ENCODE results near the gene CMTM1.
"Not testable (repeated sequence)": the region's sequence is repeated elsewhere in the genome, so short reads cannot be mapped to it uniquely, and the experiment has no call there.

The CMTM1 gene

GRCh38 chr16:66603537-66604375 lies 37.5 kb downstream of the CMTM1 start:
- Histone ChIP-seq H3K9ac (ENCODE audit: low read depth in 1 of 2, low read length in 2 of 2) (peak overlapping the region; percentile 43 to 72), H3K4me1 (ENCODE audit: control insufficient read depth in 2 of 2, insufficient read depth in 2 of 2, low read length in 2 of 2) (peaks cover 6 to 8% of the 10 kb centered on the region in 2 donors), H3K27ac (ENCODE audit: low read depth in 2 of 2, low read length in 2 of 2) (peak overlapping the region; percentile 37 to 67), H3K9me3 (ENCODE audit: control insufficient read depth in 2 of 2, low read length in 2 of 2) (no peaks in the 10 kb centered on the region), H3K4me3 (ENCODE audit: low read length in 2 of 2) (peak overlapping the region; percentile 71 to 75), H3K27me3 (ENCODE audit: control insufficient read depth in 2 of 2, insufficient read depth in 2 of 2, low read length in 2 of 2) (peaks cover 3 to 6% of the 10 kb centered on the region in 2 donors), H3K36me3 (ENCODE audit: control insufficient read depth in 2 of 2, insufficient read depth in 2 of 2, low read length in 2 of 2) (peaks cover 0 to 4% of the 10 kb centered on the region in 2 donors)

GRCh38 chr16:66604376-66605176 lies 38.3 kb downstream of the CMTM1 start, which contains the start of gene CMTM3:
CMTM3 (plus strand) TSS chr16:66604704; CDS start chr16:66604806, 102 bp downstream.
- Histone ChIP-seq H3K4me1 (ENCODE audit: control insufficient read depth in 2 of 2, insufficient read depth in 2 of 2, low read length in 2 of 2) (peaks cover 6 to 11% of the 10 kb centered on the region in 2 donors), H3K27ac (ENCODE audit: low read depth in 2 of 2, low read length in 2 of 2) (peak within 1 kb of the TSS; percentile 47 to 67), H3K9me3 (ENCODE audit: control insufficient read depth in 2 of 2, low read length in 2 of 2) (no peaks in the 10 kb centered on the region), H3K36me3 (ENCODE audit: control insufficient read depth in 2 of 2, insufficient read depth in 2 of 2, low read length in 2 of 2) (peaks cover 4 to 10% of the 10 kb centered on the region in 2 donors), H3K9ac (ENCODE audit: low read depth in 1 of 2, low read length in 2 of 2) (peak within 1 kb of the TSS; percentile 64 to 72), H3K4me3 (ENCODE audit: low read length in 2 of 2) (peak within 1 kb of the TSS; percentile 71 to 75), H3K27me3 (ENCODE audit: control insufficient read depth in 2 of 2, insufficient read depth in 2 of 2, low read length in 2 of 2) (peaks cover 3 to 6% of the 10 kb centered on the region in 2 donors)

DNA sequence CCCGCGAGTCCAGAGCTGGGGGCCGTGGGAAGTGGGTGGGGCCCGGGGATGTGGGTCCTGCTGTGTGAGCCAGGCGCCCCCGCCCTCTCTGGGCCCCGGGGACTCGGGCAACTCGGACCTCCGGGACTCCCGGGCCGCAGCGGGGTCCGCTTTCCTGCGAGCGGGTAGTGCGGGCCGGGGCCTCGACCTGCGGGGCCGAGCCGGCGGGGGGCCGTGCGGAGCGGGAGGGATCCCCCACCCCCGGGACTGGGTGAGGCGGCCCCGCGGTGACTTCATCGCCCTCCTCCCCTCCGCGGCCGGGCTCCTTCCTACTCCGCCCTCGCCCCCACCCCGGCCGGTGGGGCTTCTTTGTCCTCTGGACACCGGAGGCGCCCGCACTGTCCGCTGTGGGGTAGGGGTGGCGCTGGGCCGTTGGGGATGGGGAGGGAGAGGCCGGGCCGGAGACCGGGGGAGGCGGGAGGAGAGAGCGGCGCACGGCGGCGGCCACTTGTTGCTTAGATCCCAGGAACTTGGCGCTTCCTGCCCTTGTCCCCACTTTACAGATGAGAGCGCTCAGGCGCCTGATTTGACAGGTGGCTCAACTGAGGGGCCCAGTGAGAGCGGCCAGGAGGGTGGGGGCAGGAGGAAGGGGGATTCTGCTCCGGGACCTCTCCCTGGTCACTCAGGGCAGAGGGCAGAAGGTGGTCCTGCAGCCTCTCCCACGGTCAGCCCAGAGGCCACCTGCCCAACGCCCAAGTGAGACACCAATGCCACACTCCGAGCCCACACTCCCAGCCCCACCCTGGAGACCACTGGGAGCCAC lies 39.1 kb downstream of the CMTM1 start:
- H3K9me3 ChIP-seq (ENCODE audit: control insufficient read depth in 2 of 2, low read length in 2 of 2), result no peaks in the 10 kb centered on the region
- H3K27ac ChIP-seq (ENCODE audit: low read depth in 2 of 2, low read length in 2 of 2), result peak overlapping the region; percentile 47 to 67
- peak overlapping the region in 1 of 2 donors; percentile 64 for H3K9ac ChIP-seq (ENCODE audit: low read depth in 1 of 2, low read length in 2 of 2)
- H3K4me3 ChIP-seq (ENCODE audit: low read length in 2 of 2), result peak overlapping the region; percentile 45 to 50
- H3K27me3 ChIP-seq (ENCODE audit: control insufficient read depth in 2 of 2, insufficient read depth in 2 of 2, low read length in 2 of 2), result peaks cover 3 to 6% of the 10 kb centered on the region in 2 donors
- peaks cover 8 to 18% of the 10 kb centered on the region in 2 donors for H3K36me3 ChIP-seq (ENCODE audit: control insufficient read depth in 2 of 2, insufficient read depth in 2 of 2, low read length in 2 of 2)
- H3K4me1 ChIP-seq (ENCODE audit: control insufficient read depth in 2 of 2, insufficient read depth in 2 of 2, low read length in 2 of 2), result peaks cover 6 to 11% of the 10 kb centered on the region in 2 donors

DNA sequence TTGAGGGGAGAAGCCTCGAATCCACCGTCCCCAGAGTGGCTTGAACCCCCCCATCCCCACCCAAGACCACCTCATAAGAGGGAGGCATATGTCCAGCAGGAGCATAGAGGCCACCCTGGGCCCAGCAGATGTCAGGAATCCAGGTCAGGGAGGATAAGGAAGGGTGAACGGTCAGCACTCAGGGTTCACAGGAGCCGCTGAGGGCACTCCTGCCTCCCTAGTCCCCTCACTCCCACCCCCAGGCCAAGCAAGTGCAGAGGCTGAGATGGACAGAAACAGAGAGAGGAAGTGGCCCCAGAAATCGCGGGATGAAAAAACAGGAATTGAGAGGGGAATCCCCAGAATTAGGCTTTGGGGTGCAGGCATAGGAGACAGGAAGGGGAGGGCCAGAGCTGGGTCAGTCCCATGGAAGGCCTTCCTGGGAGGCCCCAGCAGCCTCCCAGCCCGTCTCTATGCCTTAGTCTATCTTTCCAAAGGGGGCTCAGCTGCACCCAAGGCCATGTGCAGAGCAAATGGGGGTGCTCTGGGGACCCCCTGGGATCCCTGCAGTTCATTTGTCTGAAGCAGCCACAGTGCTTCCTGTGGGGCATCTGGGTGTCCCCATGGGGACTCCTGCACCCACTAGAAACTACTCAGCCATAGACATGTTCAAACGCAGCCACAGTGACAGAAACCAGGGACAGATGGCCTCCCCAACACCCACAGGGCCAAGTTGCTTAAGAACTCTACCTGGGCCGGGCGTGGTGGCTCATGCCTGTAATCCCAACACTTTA lies 39.9 kb downstream of the CMTM1 start:
- Histone ChIP-seq H3K4me3 (ENCODE audit: low read length in 2 of 2) (peak overlapping the region; percentile 45 to 50), H3K36me3 (ENCODE audit: control insufficient read depth in 2 of 2, insufficient read depth in 2 of 2, low read length in 2 of 2) (peaks cover 10 to 23% of the 10 kb centered on the region in 2 donors), H3K9ac (ENCODE audit: low read depth in 1 of 2, low read length in 2 of 2) (peak overlapping the region in 1 of 2 donors; percentile 64), H3K4me1 (ENCODE audit: control insufficient read depth in 2 of 2, insufficient read depth in 2 of 2, low read length in 2 of 2) (peaks cover 6 to 11% of the 10 kb centered on the region in 2 donors), H3K27me3 (ENCODE audit: control insufficient read depth in 2 of 2, insufficient read depth in 2 of 2, low read length in 2 of 2) (peaks cover 3 to 6% of the 10 kb centered on the region in 2 donors), H3K27ac (ENCODE audit: low read depth in 2 of 2, low read length in 2 of 2) (peak overlapping the region; percentile 47 to 67), H3K9me3 (ENCODE audit: control insufficient read depth in 2 of 2, low read length in 2 of 2) (no peaks in the 10 kb centered on the region)

- Histone ChIP-seq H3K9me3 (ENCODE audit: control insufficient read depth in 2 of 2, low read length in 2 of 2) (no peaks in the 10 kb centered on the region), H3K4me1 (ENCODE audit: control insufficient read depth in 2 of 2, insufficient read depth in 2 of 2, low read length in 2 of 2) (peaks cover 6 to 11% of the 10 kb centered on the region in 2 donors), H3K27ac (ENCODE audit: low read depth in 2 of 2, low read length in 2 of 2) (no peak overlapping the region), H3K9ac (ENCODE audit: low read depth in 1 of 2, low read length in 2 of 2) (no peak overlapping the region), H3K27me3 (ENCODE audit: control insufficient read depth in 2 of 2, insufficient read depth in 2 of 2, low read length in 2 of 2) (peaks cover 3 to 6% of the 10 kb centered on the region in 2 donors), H3K4me3 (ENCODE audit: low read length in 2 of 2) (no peak overlapping the region), H3K36me3 (ENCODE audit: control insufficient read depth in 2 of 2, insufficient read depth in 2 of 2, low read length in 2 of 2) (peaks cover 18 to 35% of the 10 kb centered on the region in 2 donors)
Measured at GRCh38 chr16:66608241-66609138, 42.3 kb downstream of the CMTM1 start.

GRCh38 chr16:66609139-66609510 lies 42.9 kb downstream of the CMTM1 start:
- H3K27ac ChIP-seq (ENCODE audit: low read depth in 2 of 2, low read length in 2 of 2), result no peak overlapping the region

GRCh38 chr16:66610111-66610820 lies 44.0 kb downstream of the CMTM1 start:
- H3K4me3 ChIP-seq (ENCODE audit: low read length in 2 of 2), result no peak overlapping the region
- H3K27me3 ChIP-seq (ENCODE audit: control insufficient read depth in 2 of 2, insufficient read depth in 2 of 2, low read length in 2 of 2), result peaks cover 0 to 3% of the 10 kb centered on the region in 2 donors
- no peak overlapping the region for H3K9ac ChIP-seq (ENCODE audit: low read depth in 1 of 2, low read length in 2 of 2)
- H3K27ac ChIP-seq (ENCODE audit: low read depth in 2 of 2, low read length in 2 of 2), result no peak overlapping the region
- no peaks in the 10 kb centered on the region for H3K9me3 ChIP-seq (ENCODE audit: control insufficient read depth in 2 of 2, low read length in 2 of 2)
- H3K4me1 ChIP-seq (ENCODE audit: control insufficient read depth in 2 of 2, insufficient read depth in 2 of 2, low read length in 2 of 2), result peaks cover 0 to 8% of the 10 kb centered on the region in 2 donors
- peaks cover 26 to 37% of the 10 kb centered on the region in 2 donors for H3K36me3 ChIP-seq (ENCODE audit: control insufficient read depth in 2 of 2, insufficient read depth in 2 of 2, low read length in 2 of 2)

More at GRCh38 chr16:66609139-66609510, 42.9 kb downstream of the CMTM1 start:
- Histone ChIP-seq H3K9ac (ENCODE audit: low read depth in 1 of 2, low read length in 2 of 2) (no peak overlapping the region), H3K4me1 (ENCODE audit: control insufficient read depth in 2 of 2, insufficient read depth in 2 of 2, low read length in 2 of 2) (peaks cover 2 to 8% of the 10 kb centered on the region in 2 donors), H3K36me3 (ENCODE audit: control insufficient read depth in 2 of 2, insufficient read depth in 2 of 2, low read length in 2 of 2) (peaks cover 18 to 35% of the 10 kb centered on the region in 2 donors), H3K9me3 (ENCODE audit: control insufficient read depth in 2 of 2, low read length in 2 of 2) (no peaks in the 10 kb centered on the region), H3K4me3 (ENCODE audit: low read length in 2 of 2) (no peak overlapping the region), H3K27me3 (ENCODE audit: control insufficient read depth in 2 of 2, insufficient read depth in 2 of 2, low read length in 2 of 2) (peaks cover 0 to 3% of the 10 kb centered on the region in 2 donors)

DNA sequence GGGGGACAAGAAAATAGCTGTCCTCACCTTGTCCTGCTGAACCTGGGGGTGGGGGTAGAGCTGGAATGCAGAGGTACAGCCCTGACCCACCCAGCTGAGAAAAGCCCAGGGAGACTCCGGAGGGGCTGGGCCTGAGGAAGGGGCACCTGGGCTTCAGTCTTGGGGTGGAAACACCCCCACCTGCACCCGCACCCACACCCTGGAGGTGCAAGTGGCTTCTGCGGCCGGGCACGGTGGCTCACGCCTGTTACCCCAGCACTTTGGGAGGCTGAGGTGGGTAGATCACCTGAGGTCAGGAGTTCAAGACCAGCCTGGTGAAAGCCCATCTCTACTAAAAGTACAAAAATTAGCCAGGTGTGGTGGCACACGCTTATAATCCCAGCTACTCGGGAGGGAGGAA lies 45.7 kb downstream of the CMTM1 start:
- H3K9ac ChIP-seq (ENCODE audit: low read depth in 1 of 2, low read length in 2 of 2); H3K4me1 ChIP-seq (ENCODE audit: control insufficient read depth in 2 of 2, insufficient read depth in 2 of 2, low read length in 2 of 2); H3K9me3 ChIP-seq (ENCODE audit: control insufficient read depth in 2 of 2, low read length in 2 of 2); H3K4me3 ChIP-seq (ENCODE audit: low read length in 2 of 2); H3K27me3 ChIP-seq (ENCODE audit: control insufficient read depth in 2 of 2, insufficient read depth in 2 of 2, low read length in 2 of 2); H3K27ac ChIP-seq (ENCODE audit: low read depth in 2 of 2, low read length in 2 of 2): not testable (repeated sequence)
- peaks cover 30 to 45% of the 10 kb centered on the region in 2 donors for H3K36me3 ChIP-seq (ENCODE audit: control insufficient read depth in 2 of 2, insufficient read depth in 2 of 2, low read length in 2 of 2)

Data from mucosa of rectum (tissue), 2 donors.